DOHH2 (cell line): ENCODE measurements around the gene UQCC5.

Experiments
- H3F3A ChIP-seq: fragments of 200-600 bp; sonication (generic), shearing (Covaris generic); 2 replicates; pipeline ENCODE4 v1.6.0; 2016; ENCODE audit warnings: antibody characterized with exemption, mild to moderate bottlenecking; ENCODE audit not compliant: control insufficient read depth, insufficient read depth
- H3K27ac ChIP-seq: fragments of 200-600 bp; sonication (generic); 2 replicates; pipeline ENCODE4 v1.5.1; 2014; ENCODE audit warnings: low read depth, mild to moderate bottlenecking, low read length, moderate library complexity
- H3K27me3 ChIP-seq: fragments of 200-600 bp; sonication (generic); 2 replicates; pipeline ENCODE4 v1.6.1; 2014; ENCODE audit warnings: mild to moderate bottlenecking, low read length, mixed read lengths; ENCODE audit not compliant: control insufficient read depth
- H3K36me3 ChIP-seq: fragments of 200-600 bp; sonication (generic); 2 replicates; pipeline ENCODE4 v1.6.1; 2014; ENCODE audit warnings: mild to moderate bottlenecking, low read length, moderate library complexity, mixed read lengths; ENCODE audit not compliant: control insufficient read depth
- H3K4me1 ChIP-seq: fragments of 200-600 bp; sonication (generic); 2 replicates; pipeline ENCODE4 v1.6.1; 2014; ENCODE audit warnings: mild to moderate bottlenecking, low read length, mixed read lengths; ENCODE audit not compliant: control insufficient read depth
- H3K4me2 ChIP-seq: fragments of 200-600 bp; sonication (generic); 2 replicates; pipeline ENCODE4 v1.6.0; 2014; ENCODE audit warnings: mild to moderate bottlenecking, low read length, moderate library complexity
- H3K4me3 ChIP-seq: fragments of 200-600 bp; sonication (generic); 2 replicates; pipeline ENCODE4 v1.5.1; 2014; ENCODE audit warnings: mild to moderate bottlenecking, low read length, mixed read lengths
- H3K79me2 ChIP-seq: fragments of 200-600 bp; sonication (generic); 2 replicates; pipeline ENCODE4 v1.6.1; 2014; ENCODE audit warnings: mild to moderate bottlenecking, low read length, mixed read lengths; ENCODE audit not compliant: control insufficient read depth
- H3K9me2 ChIP-seq: fragments of 200-600 bp; sonication (generic); replicated peaks from 2 replicates; pipeline ENCODE4 v1.6.1; 2014; ENCODE audit warnings: mild to moderate bottlenecking, low read length, mixed read lengths; ENCODE audit not compliant: control insufficient read depth
- H3K9me3 ChIP-seq: fragments of 200-600 bp; sonication (generic); 2 replicates; pipeline ENCODE4 v1.6.1; 2014; ENCODE audit warnings: antibody characterized with exemption, low read length, mixed read lengths; ENCODE audit not compliant: control insufficient read depth, insufficient read depth
- H4K20me1 ChIP-seq: fragments of 200-600 bp; sonication (generic); 2 replicates; pipeline ENCODE4 v1.6.0; 2014; ENCODE audit warnings: low read depth, mild to moderate bottlenecking, antibody characterized with exemption, low read length, moderate library complexity; ENCODE audit not compliant: control insufficient read depth, insufficient read depth
- EZH2phosphoT487 ChIP-seq: fragments of 200-600 bp; sonication (generic); IDR thresholded peaks from 2 replicates; pipeline ENCODE4 v1.6.1; 2017; ENCODE audit warnings: borderline replicate concordance, mild to moderate bottlenecking, antibody characterized with exemption, low read length, moderate library complexity, mixed read lengths
- TF ChIP-seq, protein P1 (sequence below): fragments of 200-600 bp; sonication (generic); IDR thresholded peaks from one replicate; pipeline ENCODE4 v1.5.1; 2014; ENCODE audit warnings: antibody characterized with exemption, mild to moderate bottlenecking, low read depth, low read length; ENCODE audit not compliant: poor library complexity, severe bottlenecking

The UQCC5 gene

DNA sequence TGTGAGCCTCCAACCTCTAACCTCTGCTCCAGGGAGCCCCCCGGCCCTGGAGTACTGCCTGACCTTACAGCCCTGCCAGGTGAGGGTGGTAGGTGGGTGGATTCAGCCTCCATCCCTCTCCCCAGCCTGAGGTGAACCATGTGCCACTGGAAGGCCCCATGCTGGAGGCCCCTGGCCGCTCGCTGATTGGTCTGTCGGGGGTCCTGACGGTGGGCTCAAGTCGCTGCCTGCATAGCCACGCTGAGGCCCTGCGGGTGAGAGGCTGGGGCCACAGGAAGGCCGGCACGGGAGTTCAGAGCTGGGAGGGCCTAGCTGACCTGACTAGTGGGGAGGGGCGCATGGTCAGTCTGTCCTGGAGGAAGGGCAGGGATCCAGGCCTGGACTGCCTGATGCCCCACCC is 21.8 kb upstream of the UQCC5 start:
- no peak overlapping the region for H3K4me3 ChIP-seq
- no peaks in the 10 kb centered on the region for H3K79me2 ChIP-seq
- no peak overlapping the region for H3K27ac ChIP-seq
- H3F3A ChIP-seq: no peaks in the 10 kb centered on the region
- no peaks in the 10 kb centered on the region for H4K20me1 ChIP-seq
- H3K4me2 ChIP-seq: no peak overlapping the region
- no peaks in the 10 kb centered on the region for H3K9me3 ChIP-seq
- no peaks in the 10 kb centered on the region for H3K27me3 ChIP-seq
- no peak for TF ChIP-seq EZH2phosphoT487
- TF ChIP-seq, protein P1, sequence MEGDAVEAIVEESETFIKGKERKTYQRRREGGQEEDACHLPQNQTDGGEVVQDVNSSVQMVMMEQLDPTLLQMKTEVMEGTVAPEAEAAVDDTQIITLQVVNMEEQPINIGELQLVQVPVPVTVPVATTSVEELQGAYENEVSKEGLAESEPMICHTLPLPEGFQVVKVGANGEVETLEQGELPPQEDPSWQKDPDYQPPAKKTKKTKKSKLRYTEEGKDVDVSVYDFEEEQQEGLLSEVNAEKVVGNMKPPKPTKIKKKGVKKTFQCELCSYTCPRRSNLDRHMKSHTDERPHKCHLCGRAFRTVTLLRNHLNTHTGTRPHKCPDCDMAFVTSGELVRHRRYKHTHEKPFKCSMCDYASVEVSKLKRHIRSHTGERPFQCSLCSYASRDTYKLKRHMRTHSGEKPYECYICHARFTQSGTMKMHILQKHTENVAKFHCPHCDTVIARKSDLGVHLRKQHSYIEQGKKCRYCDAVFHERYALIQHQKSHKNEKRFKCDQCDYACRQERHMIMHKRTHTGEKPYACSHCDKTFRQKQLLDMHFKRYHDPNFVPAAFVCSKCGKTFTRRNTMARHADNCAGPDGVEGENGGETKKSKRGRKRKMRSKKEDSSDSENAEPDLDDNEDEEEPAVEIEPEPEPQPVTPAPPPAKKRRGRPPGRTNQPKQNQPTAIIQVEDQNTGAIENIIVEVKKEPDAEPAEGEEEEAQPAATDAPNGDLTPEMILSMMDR: no peak
- H3K36me3 ChIP-seq: no peaks in the 10 kb centered on the region
- H3K9me2 ChIP-seq: no peaks in the 10 kb centered on the region
- H3K4me1 ChIP-seq: no peaks in the 10 kb centered on the region

DNA sequence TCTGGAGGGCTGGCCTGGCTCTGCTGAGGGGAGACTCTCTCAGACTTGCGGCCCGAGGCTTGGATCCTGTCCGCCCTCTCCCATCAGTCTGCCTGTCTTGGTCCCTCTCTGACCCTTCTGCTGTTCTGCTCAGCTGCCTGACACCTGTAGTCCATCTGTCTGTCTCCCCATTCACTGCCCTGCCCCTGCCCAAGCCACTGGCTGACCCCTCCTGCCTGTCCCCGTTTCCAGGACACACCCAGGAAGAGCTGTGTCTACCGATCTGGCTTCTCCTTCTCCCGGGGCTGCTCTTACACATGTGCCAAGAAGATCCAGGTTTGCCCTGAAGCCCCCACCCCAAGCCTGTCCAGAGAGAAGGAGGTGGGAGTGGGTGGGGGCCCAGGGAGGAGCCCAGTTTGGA is 21.2 kb upstream of the UQCC5 start:
- Histone ChIP-seq H3K27ac (no peak overlapping the region), H3F3A (no peaks in the 10 kb centered on the region), H3K9me3 (no peaks in the 10 kb centered on the region), H3K4me1 (no peaks in the 10 kb centered on the region), H4K20me1 (no peaks in the 10 kb centered on the region), H3K27me3 (no peaks in the 10 kb centered on the region), H3K79me2 (no peaks in the 10 kb centered on the region), H3K4me2 (no peak overlapping the region), H3K4me3 (no peak overlapping the region), H3K9me2 (no peaks in the 10 kb centered on the region), H3K36me3 (no peaks in the 10 kb centered on the region)
- TF ChIP-seq EZH2phosphoT487: no peak

DNA sequence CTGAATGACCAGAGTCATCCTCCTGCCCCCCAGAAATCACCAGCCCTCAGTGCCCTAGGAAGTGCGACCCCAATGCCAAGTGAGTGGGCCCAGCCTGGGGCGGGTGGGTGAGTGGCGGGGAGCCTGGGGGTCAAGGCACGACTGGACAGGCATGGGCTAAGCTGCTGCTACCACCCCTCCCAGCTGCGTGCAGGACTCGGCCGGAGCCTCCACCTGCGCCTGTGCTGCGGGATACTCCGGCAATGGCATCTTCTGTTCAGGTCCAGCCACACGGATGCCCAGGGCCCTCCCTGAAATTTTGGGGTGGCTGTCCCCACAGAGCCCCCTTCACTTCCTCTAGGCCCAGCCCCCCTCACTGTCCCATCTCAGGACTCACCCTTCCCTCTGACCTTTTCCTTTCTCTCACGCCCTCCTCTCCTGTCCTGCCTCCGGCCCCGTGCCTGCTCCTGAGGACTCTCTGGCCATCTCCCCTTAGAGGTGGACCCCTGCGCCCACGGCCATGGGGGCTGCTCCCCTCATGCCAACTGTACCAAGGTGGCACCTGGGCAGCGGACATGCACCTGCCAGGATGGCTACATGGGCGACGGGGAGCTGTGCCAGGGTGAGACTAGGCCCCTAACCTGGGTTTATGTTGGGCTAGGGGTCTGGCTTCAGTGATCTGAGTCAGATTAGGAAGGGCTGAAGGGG is 19.8 kb upstream of the UQCC5 start:
- H3K9me3 ChIP-seq: no peaks in the 10 kb centered on the region
- H3K36me3 ChIP-seq: no peaks in the 10 kb centered on the region
- no peak overlapping the region for H3K4me3 ChIP-seq
- no peaks in the 10 kb centered on the region for H3F3A ChIP-seq
- H3K79me2 ChIP-seq: no peaks in the 10 kb centered on the region
- H3K27ac ChIP-seq: no peak overlapping the region
- H3K27me3 ChIP-seq: no peaks in the 10 kb centered on the region
- no peaks in the 10 kb centered on the region for H4K20me1 ChIP-seq
- no peak for TF ChIP-seq EZH2phosphoT487
- TF ChIP-seq, protein P1: no peak
- H3K4me2 ChIP-seq: no peak overlapping the region
- H3K4me1 ChIP-seq: no peaks in the 10 kb centered on the region
- no peaks in the 10 kb centered on the region for H3K9me2 ChIP-seq

DNA sequence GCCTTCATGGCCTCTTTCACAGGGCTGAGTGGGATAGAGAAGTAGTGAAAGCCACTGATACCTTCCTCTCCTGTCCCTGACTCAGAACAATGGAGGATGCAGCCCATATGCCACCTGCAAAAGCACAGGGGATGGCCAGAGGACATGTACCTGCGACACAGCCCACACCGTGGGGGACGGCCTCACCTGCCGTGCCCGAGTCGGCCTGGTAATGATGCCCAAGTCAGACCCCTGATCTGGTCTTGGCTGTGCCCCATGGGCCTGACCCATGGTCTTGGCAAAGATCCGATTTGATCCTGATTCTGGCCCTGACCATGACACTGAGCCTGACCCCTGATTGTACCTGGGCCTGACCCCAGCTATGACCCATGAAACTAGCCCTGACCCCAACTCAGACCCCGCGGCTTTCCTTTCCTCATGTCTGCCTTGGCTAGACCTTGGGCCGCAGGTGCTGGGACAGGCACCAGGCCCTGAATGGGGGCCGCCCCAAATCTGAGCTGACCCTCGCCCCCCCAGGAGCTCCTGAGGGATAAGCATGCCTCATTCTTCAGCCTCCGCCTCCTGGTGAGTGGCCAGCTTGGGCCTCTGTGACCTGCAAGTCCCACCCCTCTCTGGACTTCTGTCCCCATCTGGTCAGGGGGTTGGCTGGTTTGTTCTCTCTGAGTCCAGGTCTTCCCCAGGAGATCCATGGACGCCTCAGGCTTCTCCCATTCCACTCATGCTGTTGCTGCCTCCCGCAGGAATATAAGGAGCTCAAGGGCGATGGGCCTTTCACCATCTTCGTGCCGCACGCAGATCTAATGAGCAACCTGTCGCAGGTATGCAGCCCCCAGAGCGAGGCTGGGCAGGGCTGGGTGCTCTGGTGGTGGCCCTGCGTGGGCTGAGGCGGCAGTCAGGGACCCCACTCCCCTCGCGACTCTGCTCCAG is 18.3 kb upstream of the UQCC5 start:
- TF ChIP-seq, protein P1: no peak
- TF ChIP-seq EZH2phosphoT487: no peak
- Histone ChIP-seq H3K4me2 (no peak overlapping the region), H3K36me3 (no peaks in the 10 kb centered on the region; the same call in 1 of the 2 replicates), H4K20me1 (no peaks in the 10 kb centered on the region), H3K27me3 (no peaks in the 10 kb centered on the region), H3F3A (no peaks in the 10 kb centered on the region), H3K4me1 (no peaks in the 10 kb centered on the region), H3K4me3 (no peak overlapping the region), H3K9me2 (no peaks in the 10 kb centered on the region), H3K27ac (no peak overlapping the region), H3K79me2 (no peaks in the 10 kb centered on the region), H3K9me3 (no peaks in the 10 kb centered on the region)
